HG02759 (cell line): ENCODE measurements around the gene FMR1.

ENCODE experiments used
- ATAC-seq: cut with Tn5 transposase; IDR thresholded peaks from one replicate; pipeline ENCODE4 v1.9.1; 2021; ENCODE audit warnings: mild to moderate bottlenecking, moderate library complexity; ENCODE audit not compliant: unreplicated experiment

FMR1 gene

DNA sequence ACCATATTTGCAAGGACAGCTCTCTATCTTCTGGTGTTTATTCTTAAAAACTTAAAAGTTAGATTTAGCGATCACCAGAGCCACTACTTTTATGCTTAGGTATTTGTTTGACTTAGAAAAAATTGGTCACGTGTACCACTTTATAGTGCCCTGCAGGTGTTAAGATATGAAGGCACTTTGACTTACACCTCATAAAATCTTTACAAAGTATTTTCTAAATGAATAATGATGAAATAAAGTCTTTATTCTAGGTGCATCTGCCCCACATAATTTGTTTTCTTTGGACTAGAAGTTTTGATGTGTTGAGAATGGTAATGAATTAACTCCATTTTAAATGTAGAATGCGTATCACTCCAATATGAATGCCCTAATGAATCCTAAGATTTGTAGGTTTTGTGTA is 2.9 kb downstream of the FMR1 start:
- ATAC-seq: no peak

DNA sequence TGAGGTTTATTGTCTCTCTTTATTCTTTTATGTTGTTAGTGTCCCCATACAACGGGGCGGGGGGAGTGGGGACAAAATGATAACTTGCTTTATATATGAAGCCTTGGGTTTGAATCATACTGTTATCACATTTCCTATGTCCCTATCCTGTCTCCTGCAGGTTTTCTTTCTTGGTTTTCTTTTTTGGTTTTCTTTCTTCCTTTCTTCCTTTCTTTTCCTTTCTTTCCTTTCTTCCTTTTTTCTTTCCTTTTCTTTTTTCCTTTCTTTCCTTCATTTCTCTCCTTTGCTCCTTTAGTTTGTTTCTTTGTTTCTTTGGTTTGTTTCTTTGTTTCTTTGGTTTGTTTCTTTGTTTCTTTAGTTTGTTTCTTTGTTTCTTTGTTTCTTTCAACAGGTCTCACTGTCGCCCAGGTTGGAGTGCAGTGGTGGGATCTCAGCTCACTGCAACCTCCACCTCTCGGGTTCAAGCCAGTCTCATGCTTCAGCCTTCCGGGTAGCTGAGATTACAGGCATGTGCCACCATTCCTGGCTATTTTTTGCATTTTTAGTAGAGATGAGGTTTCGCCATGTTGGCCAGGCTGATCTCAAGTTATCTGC is 4.8 kb downstream of the FMR1 start:
- ATAC-seq: no peak

DNA sequence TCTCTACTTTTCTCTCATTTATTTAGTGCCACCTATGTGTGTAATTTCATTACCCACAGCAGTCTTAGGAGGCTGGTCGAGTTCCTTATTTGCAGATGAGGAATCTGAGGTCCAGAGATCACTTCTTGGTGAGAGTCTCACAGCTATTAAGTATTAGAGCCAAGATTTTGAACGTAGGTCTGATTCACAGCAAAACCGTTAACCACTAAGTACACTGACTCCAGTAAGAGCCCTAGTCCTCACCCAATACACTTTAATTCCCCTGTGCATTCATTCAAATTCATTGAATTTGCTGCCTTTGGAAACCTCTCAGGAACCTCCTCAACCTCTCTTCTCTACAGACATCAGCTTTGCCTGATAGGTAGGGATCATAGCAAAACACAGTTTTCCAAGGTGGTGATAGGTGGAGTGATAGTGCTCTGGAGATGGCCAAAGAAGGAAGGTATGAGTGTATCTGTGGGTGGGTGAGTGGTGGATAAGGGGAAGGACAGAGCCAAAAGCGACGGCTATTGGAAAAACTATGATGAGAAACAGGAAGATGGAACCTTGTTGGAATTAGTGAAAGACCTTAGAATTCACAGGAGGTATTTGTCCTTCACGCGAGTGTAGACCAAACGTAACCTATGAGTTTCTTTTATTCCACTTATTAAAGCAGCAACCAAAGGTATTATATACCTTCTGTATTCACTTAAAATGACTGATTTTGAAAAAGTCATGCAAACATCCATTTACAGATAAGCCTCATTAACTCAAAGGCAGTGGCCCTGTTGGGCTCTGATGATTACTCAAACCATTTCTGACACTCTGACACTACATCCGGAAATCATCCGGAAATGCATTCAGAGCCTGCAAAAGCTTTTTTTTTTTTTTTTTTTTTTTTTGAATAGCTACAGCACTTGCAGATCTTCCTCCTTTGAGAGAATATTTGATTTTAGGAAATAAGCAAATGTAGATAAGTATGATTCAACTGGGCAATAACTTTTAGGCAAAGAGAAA is 6.3 kb downstream of the FMR1 start:
- peak; percentile 90 for ATAC-seq

DNA sequence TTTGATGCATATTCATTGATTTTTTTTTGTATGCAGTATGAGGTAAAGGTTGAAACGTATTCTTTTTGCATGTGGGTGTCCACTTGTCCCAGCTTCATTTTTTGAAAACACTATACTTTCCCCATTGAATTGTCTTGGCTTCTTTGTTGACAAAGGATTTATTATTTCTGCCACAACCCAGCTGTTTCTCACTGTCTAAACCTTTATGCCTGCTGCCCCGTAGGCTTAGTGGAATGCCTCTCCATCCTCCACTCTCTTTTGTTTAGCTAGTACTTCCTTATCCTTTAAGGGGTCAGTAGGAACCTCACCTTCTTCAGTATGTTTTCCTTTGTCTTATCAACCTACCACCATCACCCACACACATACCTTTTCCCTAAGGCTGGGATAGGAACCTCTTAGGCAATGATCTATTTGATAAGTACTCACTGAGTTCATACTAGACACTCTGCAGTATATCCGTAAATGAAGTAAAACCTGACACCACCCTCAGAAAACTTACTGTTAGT is 8.5 kb downstream of the FMR1 start:
- ATAC-seq: no peak

DNA sequence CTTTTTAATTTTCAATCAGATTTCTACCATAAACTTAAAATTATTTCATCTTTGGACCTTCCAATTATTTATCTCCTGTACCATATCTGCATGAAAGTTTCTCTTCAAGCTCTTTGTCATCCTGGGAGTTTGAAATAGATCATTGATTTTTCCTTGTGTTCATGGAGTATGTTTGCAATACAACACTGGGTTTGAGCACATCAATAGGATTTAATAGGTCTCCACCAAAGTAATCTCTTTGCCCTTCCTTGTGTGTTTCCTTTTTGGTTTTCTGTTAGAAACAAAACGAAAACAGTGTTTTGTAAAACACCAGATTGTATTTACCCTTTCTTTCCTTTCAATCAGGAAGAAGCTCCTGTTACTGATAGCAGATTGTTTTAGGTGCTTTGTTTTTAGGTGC is 11.9 kb downstream of the FMR1 start:
- ATAC-seq: no peak

DNA sequence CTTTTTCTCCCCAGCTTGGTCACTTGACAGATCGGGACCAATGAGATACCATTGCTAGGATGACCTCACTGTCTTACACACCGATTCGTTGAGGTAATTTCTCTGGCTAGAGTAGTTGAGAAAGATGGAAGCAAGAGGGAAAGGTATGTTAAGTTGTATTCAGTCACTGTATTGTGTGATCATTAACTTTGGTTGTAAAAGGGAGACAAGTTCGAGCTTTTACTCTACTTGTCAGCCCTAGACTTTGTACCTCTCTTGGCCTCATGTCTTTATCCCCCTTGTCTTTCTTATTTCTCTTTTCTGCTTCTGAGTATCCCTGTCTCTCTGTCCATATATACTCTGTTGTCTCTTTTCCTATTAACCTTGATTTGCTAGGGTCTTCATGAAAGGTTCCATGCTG is 15.5 kb downstream of the FMR1 start:
- no peak for ATAC-seq

DNA sequence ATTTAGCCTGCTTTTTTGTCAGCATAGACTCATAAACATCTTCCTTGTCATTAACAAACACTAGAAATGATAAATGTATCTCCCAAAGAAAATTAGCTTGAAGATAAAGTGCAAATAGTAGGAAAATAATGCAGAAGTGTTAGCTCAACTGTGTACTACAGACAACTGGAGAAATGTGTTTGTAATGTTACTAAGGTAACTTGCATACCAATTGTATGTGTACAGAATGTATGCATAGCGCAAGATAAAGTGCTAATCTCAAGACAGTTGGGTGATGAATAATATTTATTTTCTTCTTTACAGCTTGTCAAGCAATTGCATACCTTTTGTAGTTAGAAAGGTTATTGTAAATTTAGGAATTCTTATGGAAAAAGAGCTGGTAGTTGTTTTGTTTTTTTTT is 22.1 kb downstream of the FMR1 start:
- no peak for ATAC-seq

DNA sequence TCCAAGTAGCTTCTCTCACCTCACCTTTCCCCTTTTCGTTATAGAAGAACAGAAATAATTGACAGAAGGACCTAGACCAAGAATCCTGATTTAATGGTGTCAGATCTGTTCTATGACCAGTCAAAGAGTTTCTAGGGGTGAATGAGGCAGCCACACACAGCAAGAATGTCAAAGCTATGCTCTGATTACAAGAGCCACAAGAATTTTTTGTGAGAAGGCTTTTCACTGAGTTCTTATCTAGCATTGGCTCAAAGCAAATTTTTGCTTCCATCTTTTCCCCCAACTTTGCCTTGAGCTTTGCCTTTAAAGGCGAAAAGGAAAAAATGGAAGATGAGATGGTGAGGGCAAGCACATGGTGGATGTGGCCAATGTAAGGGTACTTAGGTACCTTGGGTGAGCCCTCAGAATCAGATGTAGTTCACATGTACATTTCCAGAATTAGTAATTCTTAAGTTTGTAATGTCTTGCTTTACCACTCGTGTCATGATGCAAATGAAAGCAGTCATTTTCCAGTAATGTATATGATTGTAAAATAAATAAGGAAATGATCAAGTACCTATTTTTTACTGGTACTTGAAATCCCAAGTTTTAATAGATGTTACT is 23.5 kb downstream of the FMR1 start:
- no peak for ATAC-seq

DNA sequence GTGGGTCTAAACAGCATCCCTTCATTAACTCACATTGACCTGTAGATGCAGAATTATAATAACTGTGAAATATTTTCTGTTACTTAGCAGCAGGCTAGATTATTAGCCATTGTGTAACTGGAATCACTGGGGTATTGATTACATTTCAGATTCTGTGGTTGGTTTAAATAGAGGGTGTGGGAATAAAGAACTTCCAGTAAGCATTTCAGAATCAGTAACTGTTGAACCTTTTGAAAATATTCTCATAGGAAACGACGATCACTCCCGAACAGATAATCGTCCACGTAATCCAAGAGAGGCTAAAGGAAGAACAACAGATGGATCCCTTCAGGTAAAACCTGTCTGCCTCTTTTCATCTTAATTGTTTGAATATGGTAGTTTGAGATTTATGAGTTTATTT is 33.6 kb downstream of the FMR1 start:
- ATAC-seq: no peak

DNA sequence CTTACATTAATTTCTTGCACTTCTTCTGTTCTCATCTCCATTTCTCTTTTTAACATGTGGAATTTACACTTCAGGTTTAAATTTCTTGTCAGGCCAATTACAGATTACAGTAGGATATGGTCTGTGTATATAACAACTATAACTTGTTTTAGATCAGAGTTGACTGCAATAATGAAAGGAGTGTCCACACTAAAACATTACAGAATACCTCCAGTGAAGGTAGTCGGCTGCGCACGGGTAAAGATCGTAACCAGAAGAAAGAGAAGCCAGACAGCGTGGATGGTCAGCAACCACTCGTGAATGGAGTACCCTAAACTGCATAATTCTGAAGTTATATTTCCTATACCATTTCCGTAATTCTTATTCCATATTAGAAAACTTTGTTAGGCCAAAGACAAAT is 36.8 kb downstream of the FMR1 start:
- no peak for ATAC-seq

DNA sequence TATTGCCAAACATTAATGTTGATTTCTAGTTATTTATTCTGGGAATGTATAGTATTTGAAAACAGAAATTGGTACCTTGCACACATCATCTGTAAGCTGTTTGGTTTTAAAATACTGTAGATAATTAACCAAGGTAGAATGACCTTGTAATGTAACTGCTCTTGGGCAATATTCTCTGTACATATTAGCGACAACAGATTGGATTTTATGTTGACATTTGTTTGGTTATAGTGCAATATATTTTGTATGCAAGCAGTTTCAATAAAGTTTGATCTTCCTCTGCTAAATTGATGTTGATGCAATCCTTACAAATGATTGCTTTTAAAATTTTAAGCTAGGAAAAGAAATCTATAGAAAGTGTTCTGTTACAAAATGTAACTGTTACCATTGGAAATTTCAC is 38.6 kb downstream of the FMR1 start:
- ATAC-seq: no peak

DNA sequence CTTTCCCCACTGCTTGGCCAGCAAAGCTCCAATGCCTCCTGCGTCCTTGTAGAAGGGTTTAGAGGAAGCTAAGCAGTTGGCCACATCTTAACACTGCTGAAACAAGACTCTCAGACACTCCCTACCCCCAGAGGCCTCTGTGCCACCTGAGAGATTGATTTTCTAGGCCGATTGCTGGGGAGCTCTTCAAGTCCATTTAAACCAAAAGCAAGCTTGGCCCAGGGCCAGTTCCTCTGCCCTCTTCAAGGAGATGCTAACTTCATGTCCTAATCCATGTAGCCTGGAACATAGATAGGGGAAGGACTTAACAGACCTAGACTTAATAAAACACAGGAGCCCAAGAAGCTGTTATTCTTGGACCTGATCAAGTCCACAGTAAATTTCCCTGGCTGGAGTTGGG is 42.3 kb downstream of the FMR1 start:
- no peak for ATAC-seq

DNA sequence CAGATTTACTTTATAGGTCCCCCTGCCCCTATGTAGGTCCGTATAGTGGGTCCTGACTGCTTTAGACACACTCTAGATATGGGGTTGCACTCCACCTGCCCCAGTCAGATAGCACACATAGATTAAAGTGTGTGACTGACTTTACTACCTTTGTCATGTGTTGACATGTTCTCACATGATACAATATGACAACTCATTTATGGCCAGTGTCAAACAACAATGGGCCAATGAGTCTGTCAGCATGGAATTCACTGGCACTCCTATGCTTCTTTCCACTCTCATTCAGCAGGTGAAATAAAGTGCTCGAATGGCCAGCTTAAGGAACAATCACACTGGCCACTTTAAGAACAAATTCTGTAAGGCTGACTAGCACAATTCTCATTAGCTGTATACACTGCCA is 45.6 kb downstream of the FMR1 start:
- no peak for ATAC-seq

DNA sequence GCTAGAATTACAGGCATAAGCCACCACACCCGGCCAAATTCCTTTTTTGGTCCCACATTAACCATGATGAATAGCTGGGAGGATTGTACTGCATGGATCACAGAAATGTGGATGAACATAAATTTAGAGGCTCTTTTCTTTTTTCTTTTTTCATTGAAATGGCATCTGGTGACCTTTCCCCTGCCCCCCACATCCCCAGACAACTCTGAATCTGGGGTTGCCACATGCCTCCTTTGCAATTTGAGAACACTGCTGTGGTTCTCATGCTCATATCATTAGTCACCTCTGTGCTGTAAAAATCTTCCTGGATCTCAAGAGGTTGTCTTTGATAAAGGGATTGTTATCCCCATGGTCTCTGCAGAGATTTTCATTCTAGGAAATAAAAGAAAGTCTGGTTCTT is 46.6 kb downstream of the FMR1 start:
- no peak for ATAC-seq

DNA sequence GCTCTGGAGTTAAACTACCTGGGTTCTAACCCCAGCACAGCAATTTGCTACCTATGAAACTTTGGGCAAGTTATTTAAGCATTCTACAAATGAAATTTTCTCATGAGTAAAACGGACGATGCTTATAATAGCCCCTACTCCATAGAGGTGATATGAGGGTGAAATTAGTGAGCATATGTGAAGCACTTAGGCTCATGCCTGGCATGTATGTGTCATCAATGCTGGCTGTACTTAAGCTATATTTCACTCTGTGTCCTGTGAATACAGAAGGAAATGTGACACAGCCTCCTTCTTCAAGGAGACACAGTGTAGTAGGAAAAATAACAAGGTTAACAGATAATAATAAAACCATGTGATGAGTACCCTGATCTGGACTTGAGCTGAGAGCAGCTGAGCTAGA is 49.0 kb downstream of the FMR1 start:
- no peak for ATAC-seq

DNA sequence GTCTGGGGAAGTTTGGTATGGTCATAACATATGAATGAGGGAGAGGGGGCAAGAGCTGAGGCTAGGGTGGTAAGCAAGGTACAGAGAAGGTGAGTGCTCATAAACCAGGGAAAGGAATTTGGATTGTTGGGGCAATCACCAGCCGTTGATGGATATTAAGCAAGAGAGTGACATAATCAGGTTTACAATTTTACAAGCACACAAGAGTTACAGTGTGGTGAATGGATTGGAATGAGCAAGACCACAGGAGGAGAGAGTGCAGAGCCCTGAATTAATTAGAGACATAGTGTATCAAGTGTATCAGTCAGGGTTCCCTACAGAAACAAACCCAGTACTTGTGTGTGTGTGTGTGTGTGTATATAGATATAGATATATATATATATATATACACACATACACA is 50.8 kb downstream of the FMR1 start:
- no peak for ATAC-seq

DNA sequence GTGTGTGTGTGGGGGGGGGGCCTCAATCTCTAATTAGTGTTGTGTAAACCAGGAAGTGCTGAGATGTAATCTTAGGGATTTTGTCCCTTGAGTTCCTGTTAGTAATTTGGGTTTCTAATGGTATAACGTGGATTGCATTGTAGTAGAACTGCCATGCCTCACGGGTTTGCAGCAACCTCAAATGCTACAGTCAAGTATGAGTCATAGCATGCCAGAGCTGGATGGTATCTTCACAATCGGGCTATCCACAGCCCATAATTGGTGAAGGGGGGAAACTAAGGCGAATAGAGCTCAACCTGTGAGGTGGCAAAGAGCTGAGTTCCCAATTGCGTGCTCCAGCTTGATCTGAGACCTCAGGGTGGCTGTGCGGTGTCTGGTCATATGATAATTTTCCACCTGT is 67.2 kb downstream of the FMR1 start:
- no peak for ATAC-seq

DNA sequence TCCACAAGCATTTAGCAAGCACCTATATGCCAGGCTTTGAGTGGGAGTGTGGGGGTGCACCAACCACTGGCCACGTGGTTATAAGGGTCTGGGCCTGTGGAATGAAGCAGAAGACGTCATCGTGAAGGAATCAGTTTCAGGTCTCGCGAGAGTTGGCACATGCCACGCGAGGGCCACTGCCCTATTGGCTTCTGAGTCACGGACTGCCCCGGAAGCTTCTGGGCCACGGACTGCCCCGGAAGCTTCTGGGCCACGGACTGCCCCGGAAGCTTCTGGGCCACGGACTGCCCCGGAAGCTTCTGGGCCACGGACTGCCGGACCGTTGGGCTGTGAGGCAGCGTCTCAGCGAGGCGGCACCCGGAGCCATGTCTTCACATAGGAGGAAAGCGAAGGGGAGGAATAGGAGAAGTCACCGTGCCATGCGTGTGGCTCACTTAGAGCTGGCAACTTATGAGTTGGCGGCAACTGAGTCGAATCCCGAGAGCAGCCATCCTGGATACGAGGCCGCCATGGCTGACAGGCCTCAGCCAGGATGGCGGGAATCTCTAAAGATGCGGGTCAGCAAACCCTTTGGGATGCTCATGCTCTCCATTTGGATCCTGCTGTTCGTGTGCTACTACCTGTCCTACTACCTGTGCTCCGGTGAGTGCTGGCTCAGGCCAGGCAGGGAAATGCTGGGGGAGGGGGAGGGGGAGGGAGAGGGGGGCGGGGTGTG is 69.5 kb downstream of the FMR1 start, which contains the start of gene FMR1NB:
Gene FMR1NB, plus strand, starts transcription at position 300 of the 715 bp plus-strand sequence. Its CDS starts 66 bp downstream, at position 366.
- no peak for ATAC-seq
